GM12873 (cell line): Measurements from ENCODE around the gene KRT83.

Source experiments
- TF ChIP-seq, protein P1 (sequence below): IDR thresholded peaks from 2 replicates; pipeline ENCODE4 v1.5.1; 2012; ENCODE audit warnings: low read depth, mild to moderate bottlenecking, moderate library complexity, low read length, control low read depth; ENCODE audit not compliant: insufficient read depth; ENCODE audit errors: missing control alignments

Gene KRT83

DNA sequence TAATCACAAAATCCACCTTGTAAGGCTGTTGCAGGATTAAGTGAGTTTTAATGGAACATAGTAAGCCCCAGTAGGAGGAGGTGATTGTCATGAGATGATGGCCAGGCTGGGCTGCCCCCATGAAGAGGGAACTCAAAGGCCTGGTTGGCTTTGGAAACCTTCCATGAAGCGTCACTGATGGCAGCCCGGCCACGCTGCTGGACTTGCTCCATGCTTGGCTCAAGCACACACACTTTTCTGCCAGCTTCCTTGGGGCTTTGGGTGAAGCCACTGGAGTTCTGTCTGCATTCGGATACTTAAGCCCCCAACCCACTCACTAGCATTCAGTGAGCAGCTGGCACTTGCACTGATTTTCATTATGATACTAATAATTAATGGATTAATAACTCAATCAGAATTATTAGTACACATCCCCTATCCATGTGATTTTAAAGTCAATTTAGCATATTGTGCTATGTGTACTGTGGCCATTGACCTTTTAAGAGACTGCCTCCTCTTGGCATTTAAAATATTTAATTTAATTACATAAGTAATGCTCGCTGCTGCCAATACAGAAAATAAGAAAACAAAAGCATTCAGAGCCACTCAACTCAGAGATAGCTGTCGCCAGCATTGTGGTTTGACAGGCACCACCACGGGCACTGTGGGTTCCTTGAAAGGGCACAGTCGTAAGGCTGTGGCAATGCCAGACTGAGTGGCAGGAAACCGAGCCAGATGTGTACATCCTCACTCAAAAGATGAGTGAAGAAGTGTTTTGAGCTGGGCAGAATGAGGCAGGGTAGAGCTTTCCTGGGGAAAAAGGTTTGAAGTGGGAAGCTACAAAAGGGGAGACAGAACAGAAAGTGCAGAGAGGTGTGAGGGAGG, 30.2 kb upstream of the KRT83 start:
- TF ChIP-seq, protein P1, sequence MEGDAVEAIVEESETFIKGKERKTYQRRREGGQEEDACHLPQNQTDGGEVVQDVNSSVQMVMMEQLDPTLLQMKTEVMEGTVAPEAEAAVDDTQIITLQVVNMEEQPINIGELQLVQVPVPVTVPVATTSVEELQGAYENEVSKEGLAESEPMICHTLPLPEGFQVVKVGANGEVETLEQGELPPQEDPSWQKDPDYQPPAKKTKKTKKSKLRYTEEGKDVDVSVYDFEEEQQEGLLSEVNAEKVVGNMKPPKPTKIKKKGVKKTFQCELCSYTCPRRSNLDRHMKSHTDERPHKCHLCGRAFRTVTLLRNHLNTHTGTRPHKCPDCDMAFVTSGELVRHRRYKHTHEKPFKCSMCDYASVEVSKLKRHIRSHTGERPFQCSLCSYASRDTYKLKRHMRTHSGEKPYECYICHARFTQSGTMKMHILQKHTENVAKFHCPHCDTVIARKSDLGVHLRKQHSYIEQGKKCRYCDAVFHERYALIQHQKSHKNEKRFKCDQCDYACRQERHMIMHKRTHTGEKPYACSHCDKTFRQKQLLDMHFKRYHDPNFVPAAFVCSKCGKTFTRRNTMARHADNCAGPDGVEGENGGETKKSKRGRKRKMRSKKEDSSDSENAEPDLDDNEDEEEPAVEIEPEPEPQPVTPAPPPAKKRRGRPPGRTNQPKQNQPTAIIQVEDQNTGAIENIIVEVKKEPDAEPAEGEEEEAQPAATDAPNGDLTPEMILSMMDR, result no peak

DNA sequence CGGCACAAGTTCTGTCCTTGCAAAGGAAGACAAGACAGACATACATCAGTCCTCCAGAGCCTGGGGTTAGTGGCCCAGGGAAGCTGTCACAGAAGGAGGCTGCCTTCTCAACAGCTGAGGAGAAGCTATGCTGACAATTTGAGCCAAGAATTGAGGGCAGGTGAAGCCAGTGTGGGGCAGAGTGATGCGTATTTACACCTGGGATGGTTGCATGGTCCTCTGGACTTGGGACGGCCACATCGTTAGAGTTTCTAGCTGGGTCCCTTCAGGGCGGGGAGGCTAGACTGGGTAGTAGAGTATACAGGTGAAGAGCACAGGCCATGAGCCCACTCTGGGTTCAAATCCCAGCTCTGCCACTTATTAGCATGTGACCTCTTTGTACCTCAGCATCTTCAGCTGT, 29.6 kb upstream of the KRT83 start:
- TF ChIP-seq, protein P1, result no peak

DNA sequence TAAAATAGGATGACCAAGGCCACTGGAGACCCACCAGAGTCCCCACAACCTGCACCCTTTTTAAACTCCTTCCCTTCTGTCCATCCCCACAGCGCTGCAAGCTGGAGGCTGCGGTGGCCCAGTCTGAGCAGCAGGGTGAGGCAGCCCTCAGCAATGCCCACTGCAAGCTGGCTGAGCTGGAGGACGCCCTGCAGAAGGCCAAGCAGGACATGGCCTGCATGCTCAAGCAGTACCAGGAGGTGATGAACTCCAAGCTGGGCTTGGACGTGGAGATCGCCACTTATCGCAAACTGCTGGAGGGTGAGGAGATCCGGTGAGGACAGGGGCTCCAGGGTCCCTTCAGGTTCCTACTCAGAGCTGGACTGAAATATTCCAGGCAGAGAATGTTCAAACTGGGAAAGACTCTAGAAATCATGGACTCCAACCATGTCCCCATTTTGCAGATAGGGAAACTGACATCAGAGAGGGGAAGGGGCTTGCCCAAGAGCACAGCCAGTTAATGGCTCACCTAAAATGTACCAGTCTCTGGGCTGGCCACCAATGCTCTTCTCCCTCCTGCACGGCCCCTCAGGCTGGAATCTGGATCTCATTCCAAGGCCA, 28.9 kb upstream of the KRT83 start:
- TF ChIP-seq, protein P1, result no peak

DNA sequence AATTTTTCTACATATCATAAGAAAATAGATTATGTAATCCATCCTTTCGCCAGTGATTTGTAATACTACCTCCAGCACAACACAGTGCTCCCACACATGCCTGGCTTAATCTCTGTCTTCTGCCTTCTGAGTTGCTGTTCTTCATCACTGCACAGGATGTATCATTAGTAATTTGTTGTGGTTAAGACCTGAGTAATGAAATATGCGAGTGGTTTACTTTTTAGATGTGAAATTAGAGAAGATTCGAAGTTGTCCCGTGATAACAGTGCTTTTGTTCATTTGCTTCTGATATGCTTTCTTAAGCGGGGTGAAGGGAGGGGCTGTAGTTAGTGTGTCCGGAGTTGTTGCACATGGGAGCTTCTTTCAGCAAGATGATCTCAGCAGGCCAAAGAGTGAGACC, 28.0 kb upstream of the KRT83 start:
- TF ChIP-seq, protein P1, result no peak

DNA sequence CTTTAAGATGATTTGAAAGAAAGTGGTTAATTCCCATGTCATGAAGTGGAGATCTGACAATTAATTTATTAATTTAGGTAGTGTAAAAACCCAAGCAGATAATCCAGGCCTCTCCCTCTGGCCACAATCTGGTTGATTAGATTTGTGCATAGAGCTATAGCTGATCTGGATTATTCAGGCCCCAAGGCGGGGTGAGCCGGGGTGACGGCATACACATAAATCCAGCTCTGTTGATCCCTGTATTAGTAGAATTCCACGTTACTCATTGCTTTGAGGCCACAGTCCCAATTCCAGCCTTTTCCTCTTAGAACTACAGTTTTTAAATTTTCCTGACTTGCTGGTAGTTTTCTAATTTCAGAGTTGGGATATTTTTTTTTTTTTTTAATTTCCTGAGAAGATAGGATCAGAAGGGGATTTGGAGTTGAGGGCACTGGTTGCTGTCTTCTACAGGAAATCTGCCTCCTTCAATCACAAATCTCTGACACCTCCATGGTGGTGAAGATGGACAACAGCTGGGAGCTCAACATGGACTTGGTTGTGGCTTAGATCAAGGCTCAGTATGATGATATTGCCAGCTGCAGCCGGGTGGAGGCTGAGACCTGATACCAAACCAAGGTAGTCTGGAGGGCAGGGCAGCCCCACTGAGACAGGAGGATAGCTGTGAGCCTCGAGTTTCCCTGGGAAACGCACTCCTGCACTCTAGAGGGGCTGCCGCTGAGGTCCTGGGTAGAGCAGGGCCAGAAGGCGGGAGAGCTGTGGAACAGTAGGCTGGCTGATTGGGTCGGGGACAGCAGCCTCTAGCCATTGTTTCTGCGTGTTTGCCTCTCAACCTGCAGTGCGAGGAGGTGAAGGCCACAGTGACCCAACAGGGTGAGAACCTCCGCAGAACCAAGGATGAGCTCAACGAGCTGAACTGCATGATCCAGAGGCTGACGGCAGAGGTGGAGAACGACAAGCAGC, 26.6 kb upstream of the KRT83 start:
- TF ChIP-seq, protein P1, result no peak

DNA sequence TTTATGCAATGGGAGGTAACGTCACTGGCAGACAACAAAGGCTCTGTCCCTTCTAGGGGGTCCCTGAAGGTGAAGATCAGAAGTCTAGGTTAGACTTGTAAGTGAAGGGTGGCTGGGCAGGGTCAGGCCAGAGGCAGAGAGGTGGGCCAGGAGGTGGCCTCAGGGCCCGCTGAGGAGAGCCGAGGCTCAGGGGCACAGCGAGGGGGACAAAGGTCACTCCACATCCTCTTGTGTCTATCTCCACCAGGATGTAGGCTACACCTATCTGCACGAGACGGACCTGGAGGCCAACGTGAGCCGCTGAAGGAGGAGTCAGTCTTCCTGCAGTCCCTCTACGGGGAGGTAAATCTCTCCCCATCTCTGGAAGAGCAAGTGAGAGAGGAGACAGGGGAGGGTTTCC, 25.8 kb upstream of the KRT83 start:
- TF ChIP-seq, protein P1, result no peak

DNA sequence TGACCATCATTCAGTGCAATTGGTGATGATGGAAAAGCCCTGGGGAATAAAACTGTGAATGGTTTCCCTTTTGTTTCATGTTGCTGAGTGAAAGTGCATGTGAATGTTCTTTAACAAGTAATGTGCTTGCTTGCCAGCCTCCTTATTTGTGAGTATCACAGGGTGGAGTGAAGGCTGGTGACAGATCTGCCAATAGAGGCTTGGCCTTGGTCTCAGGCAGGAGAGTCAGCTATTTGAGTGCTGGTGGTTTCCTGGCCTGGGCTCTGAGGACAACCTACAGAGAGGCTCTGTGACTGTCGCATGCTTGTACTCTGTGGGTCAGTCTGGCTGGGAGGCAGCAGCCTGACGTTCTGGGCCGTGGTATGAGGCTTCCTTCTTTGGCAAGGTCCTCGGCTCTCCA, 25.4 kb upstream of the KRT83 start:
- TF ChIP-seq, protein P1, result no peak
